GM21825 (cell line): ENCODE results near the gene IRX5.
A peak's percentile ranks its signal among the peaks of the same experiment; 100 is the strongest.

Experiments
- ATAC-seq: cut with Tn5 transposase; IDR thresholded peaks from one replicate; pipeline ENCODE4 v1.9.1; 2021; ENCODE audit warnings: mild to moderate bottlenecking, moderate library complexity; ENCODE audit not compliant: unreplicated experiment

IRX5 gene

GRCh38 chr16:54929090-54930004, 1.3 kb upstream of the IRX5 start:
- peak; percentile 94 for ATAC-seq

GRCh38 chr16:54930869-54931119, 129 bp downstream of the IRX5 start:
- ATAC-seq = no peak

GRCh38 chr16:54931120-54932014, 702 bp downstream of the IRX5 start:
- no peak for ATAC-seq

GRCh38 chr16:54932021-54932660, 1.5 kb downstream of the IRX5 start:
- no peak for ATAC-seq

- no peak for ATAC-seq
Measured at GRCh38 chr16:54932737-54933254, 2.1 kb downstream of the IRX5 start.

GRCh38 chr16:54933281-54934011, 2.8 kb downstream of the IRX5 start:
- ATAC-seq = no peak

- no peak for ATAC-seq
Measured at GRCh38 chr16:54934481-54935265, 4.0 kb downstream of the IRX5 start.

- no peak for ATAC-seq
Measured at GRCh38 chr16:54935266-54935968, 4.8 kb downstream of the IRX5 start.

- ATAC-seq = no peak
Measured at GRCh38 chr16:54936201-54936978, 5.7 kb downstream of the IRX5 start.

GRCh38 chr16:54936979-54937670, 6.5 kb downstream of the IRX5 start:
- no peak for ATAC-seq

GRCh38 chr16:54937671-54938211, 7.1 kb downstream of the IRX5 start:
- ATAC-seq = no peak

GRCh38 chr16:54938212-54939028, 7.8 kb downstream of the IRX5 start:
- ATAC-seq = no peak

- ATAC-seq = no peak
Measured at GRCh38 chr16:54939029-54939346, 8.3 kb downstream of the IRX5 start.

- ATAC-seq = no peak
Measured at GRCh38 chr16:54939510-54940278, 9.0 kb downstream of the IRX5 start.

- no peak for ATAC-seq
Measured at GRCh38 chr16:54940279-54940604, 9.6 kb downstream of the IRX5 start.

GRCh38 chr16:54942353-54942943, 11.8 kb downstream of the IRX5 start:
- ATAC-seq = no peak
